A673 (cell line): Measurements from ENCODE around the gene TMEM223.

ENCODE experiments used
- CTCF ChIP-seq: fragments of 300-800, 200-600 bp; sonication (generic); conservative IDR thresholded peaks from 2 replicates; pipeline ENCODE4 v1.5.1; 2017; ENCODE audit warnings: low read depth, mild to moderate bottlenecking, antibody characterized with exemption, low read length, moderate library complexity, mixed read lengths
- EZH2 ChIP-seq: fragments of 200-600 bp; sonication (generic); IDR thresholded peaks from 2 replicates; pipeline ENCODE4 v1.6.1; 2017; ENCODE audit warnings: borderline replicate concordance, low read depth, mild to moderate bottlenecking, mixed read lengths, antibody characterized with exemption, low read length; ENCODE audit not compliant: poor library complexity, severe bottlenecking

GRCh38 chr11:62839050-62839945 is 47.5 kb upstream of the TMEM223 start, which contains the start of gene WDR74:
- no peak for TF ChIP-seq CTCF
- no peak for TF ChIP-seq EZH2
